Mesodermal cell (in vitro differentiated cells): ENCODE data around the gene GNAI3.

Experiments used
- H3K27ac ChIP-seq: 2 replicates; pipeline ENCODE4 v1.7.0; 2013; ENCODE audit warnings: mild to moderate bottlenecking, low read depth, low read length, moderate library complexity; ENCODE audit not compliant: severe bottlenecking
- H3K36me3 ChIP-seq: 2 replicates; pipeline ENCODE4 v1.7.1; 2013; ENCODE audit warnings: mild to moderate bottlenecking, low read length, moderate library complexity; ENCODE audit not compliant: control insufficient read depth, insufficient read depth
- H3K4me1 ChIP-seq: one replicate; pipeline ENCODE4 v1.7.1; 2013; ENCODE audit warnings: mild to moderate bottlenecking, low read length; ENCODE audit not compliant: insufficient read depth, control insufficient read depth, poor library complexity, severe bottlenecking
- H3K4me3 ChIP-seq: 2 replicates; pipeline ENCODE4 v1.7.0; 2013; ENCODE audit warnings: low read length, control low read depth, mild to moderate bottlenecking; ENCODE audit not compliant: insufficient read depth, poor library complexity, severe bottlenecking; ENCODE audit errors: extremely low read depth
- H3K9me3 ChIP-seq: 2 replicates; pipeline ENCODE4 v1.7.1; 2013; ENCODE audit warnings: mild to moderate bottlenecking, low read length, moderate library complexity; ENCODE audit not compliant: control insufficient read depth
- WGBS, 2 experiments: methylation state at CpG; one replicate each; pipeline ENCODE4 v1.1.5; 2013; ENCODE audit warnings: missing lambda C conversion rate in 2 of 2; ENCODE audit not compliant: insufficient coverage in 2 of 2; 5-methylcytosine and 5-hydroxymethylcytosine counted together

GNAI3 gene

DNA sequence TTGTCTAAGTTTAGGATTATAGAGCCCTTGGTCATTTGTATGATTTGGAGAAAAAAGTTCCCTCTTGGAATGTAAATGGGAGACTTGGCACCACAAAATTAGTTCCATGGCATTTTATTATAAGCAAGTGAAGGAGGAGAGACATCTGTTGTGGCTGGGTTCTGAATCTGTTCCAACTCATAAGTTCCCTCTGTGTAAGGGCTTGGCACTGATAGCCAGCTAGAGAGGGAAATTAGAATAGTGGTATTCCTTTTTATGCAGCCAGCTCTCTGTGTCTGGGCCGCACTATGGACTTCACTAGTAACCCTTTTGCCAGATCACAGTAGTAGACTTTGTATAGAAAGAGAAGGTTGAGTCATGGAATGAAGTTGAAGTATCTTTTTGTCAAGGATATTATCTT, 31.1 kb downstream of the GNAI3 start:
- Histone ChIP-seq H3K9me3 (no peaks in the 10 kb centered on the region), H3K36me3 (peaks cover 73% of the 10 kb centered on the region), H3K27ac (no peak overlapping the region), H3K4me1 (no peaks in the 10 kb centered on the region), H3K4me3 (no peak overlapping the region)
- 100% methylated on average over 1 of the region's 1 CpG; no CpG with 5 or more reads in 1 of the 2 experiments for WGBS, 2 experiments

DNA sequence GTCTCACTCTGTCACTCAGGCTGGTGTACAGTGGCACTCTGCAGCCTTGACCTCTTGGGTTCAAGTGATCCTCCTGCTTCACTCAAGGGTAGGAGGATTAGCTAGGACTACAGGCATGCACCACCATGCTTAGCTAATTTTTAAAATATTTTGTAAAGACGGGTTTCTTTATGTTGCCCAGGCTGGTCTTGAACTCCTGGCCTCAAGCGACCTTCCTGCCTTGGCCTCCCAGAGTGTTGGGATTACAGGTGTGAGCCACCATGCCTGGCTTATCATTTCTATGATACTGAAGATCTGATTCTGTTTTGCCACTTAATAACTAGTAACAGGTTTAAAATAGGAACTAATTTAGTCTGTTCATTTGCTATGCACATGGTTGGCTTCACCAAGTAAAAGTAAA, 33.6 kb downstream of the GNAI3 start:
- no peaks in the 10 kb centered on the region for H3K4me1 ChIP-seq
- no peaks in the 10 kb centered on the region for H3K9me3 ChIP-seq
- H3K27ac ChIP-seq, result no peak overlapping the region
- peaks cover 79% of the 10 kb centered on the region for H3K36me3 ChIP-seq
- 96% methylated on average over 2 of the region's 2 CpGs; no CpG with 5 or more reads in 1 of the 2 experiments for WGBS, 2 experiments
- H3K4me3 ChIP-seq, result no peak overlapping the region

DNA sequence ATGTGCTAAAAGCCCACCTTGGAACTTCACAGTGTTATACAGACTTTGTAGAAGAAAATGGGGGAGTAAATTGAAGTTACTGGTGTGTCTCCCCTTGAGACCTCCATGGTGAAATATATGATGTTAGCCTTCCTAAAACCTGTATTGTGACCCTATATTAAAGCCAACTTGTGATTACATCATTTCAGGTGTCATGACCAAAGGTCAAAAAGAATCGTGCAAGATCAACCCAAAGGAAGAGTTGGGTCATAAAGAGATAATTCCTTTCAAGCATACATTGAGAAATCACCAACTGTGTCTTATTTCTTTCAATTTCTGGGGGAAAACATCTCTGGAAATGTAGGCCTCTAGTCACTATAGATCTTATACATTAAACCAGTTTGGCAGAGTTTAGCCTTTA, 36.4 kb downstream of the GNAI3 start:
- Histone ChIP-seq H3K36me3 (peaks cover 80% of the 10 kb centered on the region), H3K9me3 (no peaks in the 10 kb centered on the region), H3K27ac (no peak overlapping the region), H3K4me1 (no peaks in the 10 kb centered on the region), H3K4me3 (no peak overlapping the region)
- WGBS, 2 experiments, result no CpG with 5 or more reads among the region's 1 CpG

DNA sequence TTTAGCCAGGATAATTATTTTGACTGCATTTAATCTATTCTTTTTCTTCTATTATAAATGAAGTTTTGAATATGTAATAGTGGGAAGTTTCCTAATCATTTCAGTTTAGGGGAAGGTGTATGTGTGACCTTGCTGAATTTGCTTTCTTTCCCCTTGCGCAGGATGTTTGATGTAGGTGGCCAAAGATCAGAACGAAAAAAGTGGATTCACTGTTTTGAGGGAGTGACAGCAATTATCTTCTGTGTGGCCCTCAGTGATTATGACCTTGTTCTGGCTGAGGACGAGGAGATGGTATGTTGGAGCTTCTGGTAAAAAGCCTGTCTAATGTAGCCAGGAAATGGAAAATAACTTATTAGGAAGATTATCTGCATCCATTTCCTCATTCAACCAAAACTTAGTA, 37.6 kb downstream of the GNAI3 start:
- Histone ChIP-seq H3K4me1 (no peaks in the 10 kb centered on the region), H3K9me3 (no peaks in the 10 kb centered on the region), H3K36me3 (peaks cover 80% of the 10 kb centered on the region), H3K4me3 (no peak overlapping the region), H3K27ac (no peak overlapping the region)
- 100% methylated on average over 1 of the region's 3 CpGs; no CpG with 5 or more reads in 1 of the 2 experiments for WGBS, 2 experiments

DNA sequence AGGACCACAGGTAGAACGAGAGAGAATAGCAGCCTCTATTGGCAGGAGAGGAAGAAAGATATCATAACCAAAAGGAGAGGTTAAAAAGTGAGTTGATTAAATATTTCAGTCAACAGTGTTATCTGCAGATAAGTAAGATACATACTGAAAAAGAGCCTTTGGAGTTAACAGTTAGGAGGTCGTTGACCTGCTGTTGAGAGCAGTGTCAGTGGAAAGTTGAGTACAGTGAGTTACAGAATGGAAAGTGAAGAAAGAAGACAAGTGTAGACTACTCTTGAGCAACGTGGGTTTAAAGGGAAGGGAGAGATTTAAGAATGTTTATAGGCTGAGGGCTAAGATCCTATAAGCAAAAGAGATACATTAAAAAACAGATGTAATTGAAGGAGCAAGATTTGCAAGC, 40.8 kb downstream of the GNAI3 start:
- H3K9me3 ChIP-seq, result no peaks in the 10 kb centered on the region
- no peak overlapping the region for H3K4me3 ChIP-seq
- 90 to 95% methylated on average over 2 of the region's 3 CpGs for WGBS, 2 experiments
- H3K4me1 ChIP-seq, result no peaks in the 10 kb centered on the region
- H3K36me3 ChIP-seq, result peaks cover 78% of the 10 kb centered on the region
- no peak overlapping the region for H3K27ac ChIP-seq

DNA sequence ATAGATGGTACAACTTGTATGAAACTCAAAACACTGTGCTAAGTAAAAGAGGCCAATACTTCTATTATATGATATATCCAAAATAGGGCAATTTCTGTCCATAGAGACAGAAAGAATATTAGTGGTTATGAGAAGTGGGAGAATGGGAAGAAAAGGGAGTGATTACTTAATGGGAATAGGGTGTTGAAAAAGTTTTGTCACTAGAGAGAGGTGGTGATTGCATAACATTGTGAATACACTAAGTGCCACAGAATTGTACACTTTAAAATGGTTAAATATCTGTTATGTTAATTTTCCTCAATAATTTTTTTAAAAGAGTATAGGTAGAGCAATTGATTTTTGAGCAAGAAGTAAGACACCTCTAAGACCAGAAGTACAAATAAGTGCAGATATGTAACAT, 41.3 kb downstream of the GNAI3 start:
- H3K4me3 ChIP-seq, result no peak overlapping the region

DNA sequence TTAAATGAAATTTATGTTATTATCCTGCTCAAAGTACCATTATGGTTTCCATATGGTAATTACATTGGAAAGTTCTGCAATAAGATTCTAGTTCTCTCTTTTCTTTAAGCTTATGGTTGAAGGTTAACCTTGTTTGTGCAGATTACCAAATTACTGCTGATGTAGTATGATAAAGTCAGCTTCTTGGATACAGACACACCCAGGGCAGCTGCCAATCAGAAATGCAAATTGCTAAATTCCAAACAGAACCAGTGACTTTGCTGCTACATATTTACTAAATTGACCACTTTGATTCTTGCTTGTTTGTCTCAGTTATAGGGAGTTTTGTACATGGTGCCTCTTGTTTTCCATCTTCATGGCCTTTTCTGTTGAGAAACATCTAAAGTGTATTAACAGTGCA, 44.5 kb downstream of the GNAI3 start:
- Histone ChIP-seq H3K4me3 (no peak overlapping the region), H3K4me1 (no peaks in the 10 kb centered on the region), H3K27ac (no peak overlapping the region), H3K36me3 (peaks cover 62% of the 10 kb centered on the region), H3K9me3 (no peaks in the 10 kb centered on the region)

More for the DNA sequence above, 41.3 kb downstream of the GNAI3 start:
- Histone ChIP-seq H3K4me1 (no peaks in the 10 kb centered on the region), H3K27ac (no peak overlapping the region), H3K9me3 (no peaks in the 10 kb centered on the region), H3K36me3 (peaks cover 73% of the 10 kb centered on the region)

DNA sequence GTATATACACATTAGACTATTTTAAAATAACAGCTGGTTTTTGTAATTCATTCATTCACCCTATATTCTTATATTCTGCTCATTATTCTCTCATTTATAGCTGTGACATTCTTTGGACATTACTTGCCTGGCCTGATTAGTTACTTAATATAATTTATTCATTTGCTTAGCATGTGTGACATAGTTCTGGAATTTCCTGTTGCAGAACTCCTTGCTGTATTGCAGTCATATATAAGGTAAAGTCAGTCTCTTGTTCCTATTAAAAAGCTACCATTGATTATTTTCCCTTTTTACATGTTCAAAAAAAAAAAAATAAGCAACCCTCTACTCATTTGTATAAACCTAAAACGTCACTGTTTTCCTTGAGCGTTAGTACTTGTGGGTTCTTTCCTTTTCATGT, 47.1 kb downstream of the GNAI3 start:
- Histone ChIP-seq H3K4me1 (no peaks in the 10 kb centered on the region), H3K4me3 (no peak overlapping the region), H3K27ac (no peak overlapping the region), H3K36me3 (peaks cover 54% of the 10 kb centered on the region), H3K9me3 (no peaks in the 10 kb centered on the region)
- no CpG with 5 or more reads among the region's 2 CpGs for WGBS, 2 experiments

DNA sequence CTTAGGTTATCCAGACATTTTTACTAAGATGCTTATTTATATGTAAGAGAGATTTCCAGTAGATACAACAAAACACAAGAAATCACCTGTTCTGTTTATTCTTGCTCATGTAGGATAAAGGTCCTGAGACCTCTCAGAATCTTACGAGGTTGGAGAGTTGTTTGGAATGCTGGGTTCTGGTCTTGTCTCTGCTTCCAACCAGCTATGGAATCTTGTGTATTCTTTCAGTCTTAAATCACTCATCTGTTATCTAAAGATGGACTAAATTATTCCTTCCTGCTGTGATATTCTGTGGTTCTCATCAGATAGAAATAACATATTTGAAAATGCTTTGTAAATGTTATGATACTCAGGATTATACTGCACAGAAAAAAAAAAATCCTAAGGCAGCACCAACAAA, 49.7 kb downstream of the GNAI3 start:
- H3K4me3 ChIP-seq, result no peak overlapping the region
- H3K4me1 ChIP-seq, result no peaks in the 10 kb centered on the region
- H3K9me3 ChIP-seq, result no peaks in the 10 kb centered on the region
- no CpG with 5 or more reads among the region's 1 CpG for WGBS, 2 experiments
- H3K36me3 ChIP-seq, result peaks cover 46% of the 10 kb centered on the region
- H3K27ac ChIP-seq, result no peak overlapping the region

DNA sequence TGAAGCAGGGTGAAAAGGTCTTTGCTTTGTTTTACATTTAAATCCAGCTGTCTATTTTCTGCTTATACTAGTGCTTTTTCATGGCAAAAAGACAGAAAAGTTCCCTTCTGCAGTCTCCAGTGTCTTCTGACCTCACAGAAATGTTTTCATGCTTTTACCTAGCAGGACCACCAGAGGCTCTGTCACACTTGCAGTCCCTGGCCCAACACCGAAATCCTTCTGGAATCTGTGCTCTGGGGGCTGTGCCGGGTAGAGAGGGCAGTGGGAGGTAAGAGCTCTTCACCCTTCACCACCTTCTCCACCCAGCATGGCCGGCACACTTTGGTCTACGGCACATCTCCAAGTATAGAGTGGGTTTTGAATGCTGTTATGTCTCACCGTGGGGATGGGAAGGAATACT, 50.2 kb downstream of the GNAI3 start:
- Histone ChIP-seq H3K36me3 (peaks cover 46% of the 10 kb centered on the region), H3K9me3 (no peaks in the 10 kb centered on the region), H3K4me1 (no peaks in the 10 kb centered on the region), H3K4me3 (no peak overlapping the region), H3K27ac (no peak overlapping the region)
- WGBS, 2 experiments, result 88 to 100% methylated on average over 1 to 2 of the region's 5 CpGs

DNA sequence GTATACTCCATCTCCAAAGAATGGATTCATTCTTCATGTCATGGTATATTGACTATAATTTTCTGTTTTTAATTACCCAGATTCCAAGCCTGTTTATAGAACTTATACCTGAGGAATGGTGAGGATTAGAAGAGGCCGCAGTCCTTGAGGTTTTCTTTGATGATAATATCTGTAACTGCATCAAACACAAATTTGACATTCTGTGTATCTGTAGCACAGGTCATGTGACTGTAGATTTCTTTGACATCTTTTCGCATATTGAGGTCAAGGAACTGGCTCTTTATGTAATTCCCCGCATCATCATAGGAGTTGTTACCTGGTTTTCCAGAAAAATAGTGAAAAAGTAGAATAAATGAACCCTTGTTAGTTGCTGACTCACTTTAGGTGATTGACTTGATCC, 54.8 kb downstream of the GNAI3 start:
- Histone ChIP-seq H3K4me3 (no peak overlapping the region), H3K9me3 (no peaks in the 10 kb centered on the region), H3K4me1 (no peaks in the 10 kb centered on the region), H3K36me3 (peaks cover 28% of the 10 kb centered on the region), H3K27ac (no peak overlapping the region)
- WGBS, 2 experiments, result 100% methylated on average over 2 of the region's 3 CpGs

DNA sequence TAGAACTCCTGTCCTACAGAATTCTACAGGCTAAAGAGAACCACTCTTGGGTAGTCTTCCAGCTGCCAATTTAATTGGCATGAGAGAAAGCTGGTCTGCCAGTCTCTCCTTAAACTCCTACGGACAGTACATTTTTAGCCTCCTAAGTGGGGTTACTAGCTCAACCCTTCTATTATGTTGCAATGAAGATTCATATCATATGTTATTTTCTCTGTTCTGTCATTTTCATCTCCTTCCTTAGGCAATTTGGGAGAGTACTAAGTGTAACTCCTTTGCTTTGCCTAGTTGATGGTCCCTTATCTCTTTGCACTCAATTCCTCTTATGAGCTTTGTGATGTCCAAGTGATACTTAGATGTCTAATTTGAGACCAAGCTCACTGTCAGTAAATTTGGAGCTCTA, 57.0 kb downstream of the GNAI3 start:
- peaks cover 24% of the 10 kb centered on the region for H3K36me3 ChIP-seq
- H3K9me3 ChIP-seq, result no peaks in the 10 kb centered on the region
- no peak overlapping the region for H3K4me3 ChIP-seq
- no peak overlapping the region for H3K27ac ChIP-seq
- no CpG with 5 or more reads among the region's 1 CpG for WGBS, 2 experiments
- H3K4me1 ChIP-seq, result peaks cover 12% of the 10 kb centered on the region
